Neural cell (in vitro differentiated cells): Measurements from ENCODE around the gene EID2. TPM values are rescaled to one million over a fixed set of nuclear protein-coding genes. Genes with fewer than 3 reads are reported as not detected.

Experiments used
- H2AFZ ChIP-seq: fragments of 200-600, 300-800 bp; sonication (generic), shearing (Covaris generic); 2 replicates; pipeline ENCODE4 v1.6.0; 2014; ENCODE audit warnings: low read depth, mild to moderate bottlenecking, antibody characterized with exemption, low read length, moderate library complexity
- H3F3A ChIP-seq: fragments of 200-600 bp; shearing (Covaris generic); 2 replicates; pipeline ENCODE4 v1.6.1; 2016; ENCODE audit warnings: mild to moderate bottlenecking, moderate library complexity, mixed read lengths, antibody characterized with exemption, low read length; ENCODE audit not compliant: insufficient read depth, poor library complexity, severe bottlenecking
- H3K27ac ChIP-seq: fragments of 200-600, 300-800 bp; sonication (generic), shearing (Covaris generic); 2 replicates; pipeline ENCODE4 v1.5.1; 2014; ENCODE audit warnings: mild to moderate bottlenecking, low read length, moderate library complexity
- H3K27me3 ChIP-seq: fragments of 300-800, 200-600 bp; sonication (generic), shearing (Covaris generic); 2 replicates; pipeline ENCODE4 v1.6.0; 2014; ENCODE audit warnings: mild to moderate bottlenecking, low read depth, low read length, moderate library complexity; ENCODE audit not compliant: insufficient read depth
- H3K36me3 ChIP-seq: fragments of 300-800, 200-600 bp; sonication (generic), shearing (Covaris generic); 2 replicates; pipeline ENCODE4 v1.5.1; 2014; ENCODE audit warnings: mild to moderate bottlenecking, antibody characterized with exemption, low read length, moderate library complexity; ENCODE audit not compliant: insufficient read depth
- H3K4me2 ChIP-seq: fragments of 300-800, 200-600 bp; sonication (generic), shearing (Covaris generic); 2 replicates; pipeline ENCODE4 v1.6.0; 2014; ENCODE audit warnings: mild to moderate bottlenecking, low read length
- H3K4me3 ChIP-seq: fragments of 300-800, 200-600 bp; sonication (generic), shearing (Covaris generic); 2 replicates; pipeline ENCODE4 v1.5.1; 2014; ENCODE audit warnings: mild to moderate bottlenecking, low read length, moderate library complexity
- H3K79me2 ChIP-seq: fragments of 200-600 bp; shearing (Covaris generic); replicated peaks from 2 replicates; pipeline ENCODE4 v1.6.0; 2014; ENCODE audit warnings: mild to moderate bottlenecking, low read length, moderate library complexity; ENCODE audit not compliant: insufficient read depth
- H3K9ac ChIP-seq: fragments of 300-800, 200-600 bp; sonication (generic), shearing (Covaris generic); 2 replicates; pipeline ENCODE4 v1.6.1; 2016; ENCODE audit warnings: mild to moderate bottlenecking, low read length, mixed read lengths
- H3K9me2 ChIP-seq: fragments of 200-600 bp; shearing (Covaris generic); 2 replicates; pipeline ENCODE4 v1.6.1; 2016; ENCODE audit warnings: mild to moderate bottlenecking, low read length, mixed read lengths; ENCODE audit not compliant: insufficient read depth
- H3K9me3 ChIP-seq: fragments of 200-600, 300-800 bp; sonication (generic), shearing (Covaris generic); 2 replicates; pipeline ENCODE4 v1.6.1; 2016; ENCODE audit warnings: mild to moderate bottlenecking, mixed run types, low read length, moderate library complexity, mixed read lengths
- H4K20me1 ChIP-seq: fragments of 200-600 bp; shearing (Covaris generic); 2 replicates; pipeline ENCODE4 v1.6.1; 2016; ENCODE audit warnings: mild to moderate bottlenecking, mixed run types; ENCODE audit not compliant: insufficient read depth
- EP300 ChIP-seq: fragments of 450-650 bp; conservative IDR thresholded peaks from 2 replicates; pipeline ENCODE4 v1.6.1; 2014; ENCODE audit warnings: antibody characterized with exemption, mild to moderate bottlenecking, moderate library complexity; ENCODE audit not compliant: poor library complexity, severe bottlenecking
- EZH2 ChIP-seq: fragments of 200-600, 300-800 bp; shearing (Covaris generic), sonication (generic); IDR thresholded peaks from 2 replicates; pipeline ENCODE4 v1.6.1; 2014; ENCODE audit warnings: antibody characterized with exemption, low read length, borderline replicate concordance, mild to moderate bottlenecking; ENCODE audit not compliant: insufficient read depth, poor library complexity, severe bottlenecking
- MXI1 ChIP-seq: fragments of 450-650 bp; conservative IDR thresholded peaks from 2 replicates; pipeline ENCODE4 v1.6.1; 2014; ENCODE audit warnings: antibody characterized with exemption, mild to moderate bottlenecking; ENCODE audit not compliant: poor library complexity, severe bottlenecking
- POLR2AphosphoS5 ChIP-seq: IDR thresholded peaks from 2 replicates; pipeline ENCODE4 v1.6.1; 2012
- RAD21 ChIP-seq: fragments of 450-650 bp; conservative IDR thresholded peaks from 2 replicates; pipeline ENCODE4 v1.6.1; 2014; ENCODE audit warnings: antibody characterized with exemption, mild to moderate bottlenecking, moderate library complexity
- REST ChIP-seq: IDR thresholded peaks from 2 replicates; pipeline ENCODE4 v1.6.1; 2012; ENCODE audit warnings: borderline replicate concordance
- SMC3 ChIP-seq: fragments of 450-650 bp; conservative IDR thresholded peaks from 2 replicates; pipeline ENCODE4 v1.6.1; 2014; ENCODE audit warnings: antibody characterized with exemption, mild to moderate bottlenecking, moderate library complexity; ENCODE audit not compliant: poor library complexity
- TAF1 ChIP-seq: IDR thresholded peaks from 2 replicates; pipeline ENCODE4 v1.6.1; 2012; ENCODE audit warnings: low read depth
- polyA plus RNA-seq: library from polyadenylated mRNA; depleted of rRNA; stranded (reverse); fragments of >200 nt; gene quantifications from 2 replicates; pipeline ENCODE4 v1.2.3, GENCODE V29; 2014
- small RNA-seq, 3 experiments: library from RNA; depleted of rRNA; stranded (forward); fragments of <200 nt; gene quantifications; one replicate each; pipeline ENCODE3, GENCODE V24; 2012
- TF ChIP-seq, protein P1 (sequence below): fragments of 450-650 bp; IDR thresholded peaks from 2 replicates; pipeline ENCODE4 v1.5.1; 2014; ENCODE audit warnings: antibody characterized with exemption, mild to moderate bottlenecking, moderate library complexity; ENCODE audit not compliant: poor library complexity, severe bottlenecking

EID2 gene
- polyA plus RNA-seq, 1 donor from 2014 or later, result 47.4 TPM

DNA sequence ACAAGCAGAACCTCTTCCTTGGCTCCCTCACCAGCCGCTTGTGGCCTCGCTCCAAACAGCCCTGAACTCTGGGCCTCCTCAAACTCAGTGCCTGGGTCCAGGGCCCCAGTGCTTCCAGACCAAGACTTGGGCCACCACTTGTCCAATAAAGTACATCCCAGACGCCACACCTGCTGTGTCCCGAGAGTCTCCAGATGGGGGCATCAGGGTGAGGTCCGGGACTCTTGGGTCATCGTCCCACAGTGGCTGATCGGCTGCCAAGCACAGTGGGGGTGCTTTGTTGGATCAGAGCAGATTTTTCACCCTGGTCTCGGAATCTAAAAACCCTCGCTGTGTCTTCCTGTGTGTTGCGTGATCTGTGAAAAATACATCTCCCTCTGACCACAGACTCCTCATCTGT, 50.2 kb downstream of the EID2 start:
- H3K36me3 ChIP-seq, result no peaks in the 10 kb centered on the region

More for the DNA sequence above, 50.2 kb downstream of the EID2 start:
- H3K9me3 ChIP-seq, result no peaks in the 10 kb centered on the region
- H3F3A ChIP-seq, result no peaks in the 10 kb centered on the region
- H3K4me3 ChIP-seq, result no peak overlapping the region
- H2AFZ ChIP-seq, result no peak overlapping the region
- no peaks in the 10 kb centered on the region for H3K79me2 ChIP-seq
- no peak overlapping the region for H3K4me2 ChIP-seq
- TF ChIP-seq SMC3 (no peak), MXI1 (no peak), RAD21 (no peak), EP300 (no peak), EZH2 (no peak), POLR2AphosphoS5 (no peak), REST (no peak), TAF1 (no peak)
- TF ChIP-seq, protein P1, sequence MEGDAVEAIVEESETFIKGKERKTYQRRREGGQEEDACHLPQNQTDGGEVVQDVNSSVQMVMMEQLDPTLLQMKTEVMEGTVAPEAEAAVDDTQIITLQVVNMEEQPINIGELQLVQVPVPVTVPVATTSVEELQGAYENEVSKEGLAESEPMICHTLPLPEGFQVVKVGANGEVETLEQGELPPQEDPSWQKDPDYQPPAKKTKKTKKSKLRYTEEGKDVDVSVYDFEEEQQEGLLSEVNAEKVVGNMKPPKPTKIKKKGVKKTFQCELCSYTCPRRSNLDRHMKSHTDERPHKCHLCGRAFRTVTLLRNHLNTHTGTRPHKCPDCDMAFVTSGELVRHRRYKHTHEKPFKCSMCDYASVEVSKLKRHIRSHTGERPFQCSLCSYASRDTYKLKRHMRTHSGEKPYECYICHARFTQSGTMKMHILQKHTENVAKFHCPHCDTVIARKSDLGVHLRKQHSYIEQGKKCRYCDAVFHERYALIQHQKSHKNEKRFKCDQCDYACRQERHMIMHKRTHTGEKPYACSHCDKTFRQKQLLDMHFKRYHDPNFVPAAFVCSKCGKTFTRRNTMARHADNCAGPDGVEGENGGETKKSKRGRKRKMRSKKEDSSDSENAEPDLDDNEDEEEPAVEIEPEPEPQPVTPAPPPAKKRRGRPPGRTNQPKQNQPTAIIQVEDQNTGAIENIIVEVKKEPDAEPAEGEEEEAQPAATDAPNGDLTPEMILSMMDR, result no peak
- no peaks in the 10 kb centered on the region for H3K9me2 ChIP-seq
- H3K9ac ChIP-seq, result no peak overlapping the region
- H3K27ac ChIP-seq, result no peak overlapping the region
- no peaks in the 10 kb centered on the region for H3K27me3 ChIP-seq
- no peaks in the 10 kb centered on the region for H4K20me1 ChIP-seq

Small RNA genes within 50 kb of the gene (small RNA-seq; reads per million reads assigned to genes)
- 0 reads per million in 3 experiments for gene RPS29P24

Other genes with a start within 250 kb of the EID2 start
- not detected in 2 replicates for gene IFNL1, start 243.8 kb downstream of the EID2 start, polyA plus RNA-seq
- 1.9 and 2.2 TPM in 2 replicates for gene LRFN1, start 219.3 kb downstream of the EID2 start, polyA plus RNA-seq
- gene GMFG, start 204.1 kb downstream of the EID2 start, polyA plus RNA-seq, result 0.35 TPM in 1 of 2 replicates, not detected in the other
- gene SAMD4B, start 197.7 kb downstream of the EID2 start, polyA plus RNA-seq, result 17.9 and 19.3 TPM in 2 replicates
- gene PAF1, start 149.1 kb downstream of the EID2 start, polyA plus RNA-seq, result 37.3 and 67.2 TPM in 2 replicates
- 39.5 and 52.1 TPM in 2 replicates for gene MED29, start 148.8 kb downstream of the EID2 start, polyA plus RNA-seq
- 0.34 TPM in 1 of 2 replicates, not detected in the other for gene ZFP36, start 133.3 kb downstream of the EID2 start, polyA plus RNA-seq
- 14.3 and 23.2 TPM in 2 replicates for gene PLEKHG2, start 127.5 kb downstream of the EID2 start, polyA plus RNA-seq
- 22.6 and 31.0 TPM in 2 replicates for gene RPS16, start 104.2 kb downstream of the EID2 start, polyA plus RNA-seq
- 90.7 and 92.5 TPM in 2 replicates for gene SUPT5H, start 94.6 kb downstream of the EID2 start, polyA plus RNA-seq
- gene TIMM50, start 59.3 kb downstream of the EID2 start, polyA plus RNA-seq, result 64.1 and 66.2 TPM in 2 replicates
- gene DLL3, start 41.2 kb downstream of the EID2 start, polyA plus RNA-seq, result 34.4 and 35.5 TPM in 2 replicates
- gene SELENOV, start 25.0 kb downstream of the EID2 start, polyA plus RNA-seq, result 1.3 TPM in 1 of 2 replicates, not detected in the other
- 32.6 and 36.5 TPM in 2 replicates for gene EID2B, start 7.3 kb downstream of the EID2 start, polyA plus RNA-seq
- gene LGALS13, start 62.4 kb upstream of the EID2 start, polyA plus RNA-seq, result not detected in 2 replicates
- gene LGALS16, start 115.8 kb upstream of the EID2 start, polyA plus RNA-seq, result not detected in 2 replicates
- 0.53 and 4.4 TPM in 2 replicates for gene LGALS14, start 164.3 kb upstream of the EID2 start, polyA plus RNA-seq
- gene CLC, start 197.9 kb upstream of the EID2 start, polyA plus RNA-seq, result 1.1 and 4.1 TPM in 2 replicates
- gene LEUTX, start 238.7 kb upstream of the EID2 start, polyA plus RNA-seq, result not detected in 2 replicates